Endothelial cell of umbilical vein (primary cell): ENCODE data around the gene CACNG5. TPM values are rescaled to one million over a fixed set of nuclear protein-coding genes. Genes with fewer than 3 reads are reported as not detected.

Experiments
- BruUV-seq: library from RNA; stranded (reverse); fragments of 400-500 nt; replicated peaks from 2 replicates; lab custom pipeline; 2021; lab: Mats Ljungman, UMichigan
- CTCF ChIA-PET: fragments of 300-600, 350-600 bp; sonication (Branson Sonifier 250); formaldehyde crosslinking; loops from one replicate; lab custom pipeline; 2021; ENCODE audit warnings: antibody characterized with exemption, inconsistent platforms; lab: Charles Lee
- POLR2A ChIA-PET: fragments of 300-600, 350-600 bp; sonication (Branson Sonifier 250); formaldehyde crosslinking; loops from one replicate; lab custom pipeline; 2021; ENCODE audit warnings: antibody characterized with exemption, inconsistent platforms; lab: Charles Lee
- DNase-seq: peaks from one replicate; pipeline ENCODE4 v3.0.0-alpha.2; 2011; ENCODE audit warnings: low read depth, low spot score
- FAIRE-seq: peaks from 2 replicates; lab custom pipeline; 2011; peaks lifted over from hg19 to GRCh38; lab: Jason Lieb, UNC
- H2AFZ ChIP-seq: 2 replicates; pipeline ENCODE4 v1.6.0; 2012; ENCODE audit warnings: low read depth, low read length, control low read depth, inconsistent platforms
- H3K27ac ChIP-seq: 2 replicates; pipeline ENCODE4 v1.5.1; 2011; ENCODE audit warnings: low read depth, mild to moderate bottlenecking, control low read depth, low read length, moderate library complexity; ENCODE audit not compliant: insufficient read depth
- H3K27me3 ChIP-seq, 2 experiments: 2 replicates each; pipeline versions ENCODE4 v1.6.0 to v1.6.1; 2011; ENCODE audit warnings: low read length in 2 of 2, mixed read lengths in 1 of 2; ENCODE audit not compliant: control insufficient read depth in 2 of 2, insufficient read depth in 2 of 2
- H3K36me3 ChIP-seq, 2 experiments: 2 replicates in 1 of 2; 3 replicates in 1 of 2; pipeline ENCODE4 v1.5.1; 2011; ENCODE audit warnings: low read length in 2 of 2, mild to moderate bottlenecking in 1 of 2, moderate library complexity in 1 of 2; ENCODE audit not compliant: control insufficient read depth in 2 of 2, insufficient read depth in 2 of 2; ENCODE audit errors: extremely low read depth in 1 of 2
- H3K4me1 ChIP-seq: 3 replicates; pipeline ENCODE4 v1.5.1; 2011; ENCODE audit warnings: mild to moderate bottlenecking, low read length; ENCODE audit not compliant: control insufficient read depth, insufficient read depth; ENCODE audit errors: extremely low read depth
- H3K4me2 ChIP-seq: 2 replicates; pipeline ENCODE4 v1.6.1; 2011; ENCODE audit warnings: low read length, control low read depth, mixed read lengths; ENCODE audit not compliant: insufficient read depth
- H3K4me3 ChIP-seq, 3 experiments: fragments of 200-600 bp in 1 of 3; sonication (generic), shearing (Covaris generic) in 1 of 3; replicated peaks in 1 of 3; 2 replicates each; pipeline ENCODE4 v1.5.1; 2011 to 2016; ENCODE audit warnings: control low read depth in 3 of 3, low read length in 3 of 3, mild to moderate bottlenecking in 2 of 3, inconsistent platforms in 1 of 3, low read depth in 1 of 3, moderate library complexity in 1 of 3; ENCODE audit not compliant: insufficient read depth in 1 of 3
- H3K79me2 ChIP-seq: 2 replicates; pipeline ENCODE4 v1.6.0; 2012; ENCODE audit warnings: low read length, inconsistent platforms; ENCODE audit not compliant: control insufficient read depth, insufficient read depth
- H3K9ac ChIP-seq: replicated peaks from 2 replicates; pipeline ENCODE3; 2011; ENCODE audit warnings: low read length, control low read depth; ENCODE audit not compliant: insufficient read depth; ENCODE audit errors: extremely low read depth
- H3K9me1 ChIP-seq: replicated peaks from 3 replicates; pipeline ENCODE4 v1.6.0; 2011; ENCODE audit warnings: mild to moderate bottlenecking, low read length; ENCODE audit not compliant: control insufficient read depth, insufficient read depth; ENCODE audit errors: extremely low read depth
- H3K9me3 ChIP-seq: replicated peaks from 2 replicates; pipeline ENCODE4 v1.5.1; 2012; ENCODE audit warnings: low read length, inconsistent platforms; ENCODE audit not compliant: control insufficient read depth, insufficient read depth
- H4K20me1 ChIP-seq: replicated peaks from 2 replicates; pipeline ENCODE3; 2011; ENCODE audit warnings: mild to moderate bottlenecking, low read length; ENCODE audit not compliant: control insufficient read depth, insufficient read depth; ENCODE audit errors: extremely low read depth
- EZH2 ChIP-seq: IDR thresholded peaks from 2 replicates; pipeline ENCODE4 v1.6.1; 2012; ENCODE audit warnings: borderline replicate concordance, low read depth, mild to moderate bottlenecking, moderate library complexity, low read length, inconsistent platforms; ENCODE audit not compliant: severe bottlenecking
- FOS ChIP-seq: IDR thresholded peaks from 2 replicates; pipeline ENCODE4 v1.6.1; 2011; ENCODE audit warnings: mild to moderate bottlenecking, low read length, moderate library complexity, borderline replicate concordance; ENCODE audit not compliant: insufficient read depth
- GATA2 ChIP-seq: IDR thresholded peaks from 2 replicates; pipeline ENCODE4 v1.7.0; 2011; ENCODE audit warnings: low read depth, mild to moderate bottlenecking, moderate library complexity, mixed read lengths, low read length; ENCODE audit not compliant: insufficient read length, insufficient read depth
- JUN ChIP-seq: IDR thresholded peaks from 2 replicates; pipeline ENCODE4 v1.6.1; 2011; ENCODE audit warnings: borderline replicate concordance, low read depth; ENCODE audit not compliant: insufficient read length, insufficient read depth
- MYC ChIP-seq: IDR thresholded peaks from one replicate; pipeline ENCODE4 v1.6.1; 2011; ENCODE audit warnings: mild to moderate bottlenecking, low read depth, low read length
- POLR2A ChIP-seq: IDR thresholded peaks from 2 replicates; pipeline ENCODE4 v1.6.1; 2012; ENCODE audit warnings: low read depth, mild to moderate bottlenecking, control low read depth, low read length
- POLR2AphosphoS5 ChIP-seq: IDR thresholded peaks from 2 replicates; pipeline ENCODE4 v1.6.1; 2012; ENCODE audit warnings: low read depth, mild to moderate bottlenecking, control low read depth, low read length, moderate library complexity; ENCODE audit not compliant: insufficient read depth
- dilution Hi-C: fragments of 300-500 bp; cut with MboI; formaldehyde crosslinking; loops from one replicate; pipeline ENCODE4 v1.15.0; 2019; ENCODE audit warnings: low sequenced_read_pairs; ENCODE audit not compliant: extremely low pct_ligation_motif_present
- intact Hi-C: fragments of 100-400 bp; cut with micrococcal nuclease; formaldehyde crosslinking; loops from one replicate; pipeline ENCODE4 v1.10.0; 2022
- polyA plus RNA-seq, 4 experiments: library from polyadenylated mRNA; depleted of rRNA in 3 of 4; stranded (reverse) in 3 of 4; unstranded in 1 of 4; fragments of >200 nt; gene quantifications; 2 replicates each; pipeline versions ENCODE4 v1.2.1 to v1.2.3, GENCODE V29; 2011 to 2012; ENCODE audit warnings: missing spikeins in 1 of 4
- total RNA-seq: library from RNA; stranded (reverse); gene quantifications from 2 replicates; pipeline ENCODE4 v1.2.3, GENCODE V29; 2021
- TF ChIP-seq, protein P1 (sequence below), 2 donors: IDR thresholded peaks; 1 replicate in 1 of 2; 2 replicates in 1 of 2; pipeline ENCODE4 v1.5.1; 2011; ENCODE audit warnings: low read length in 2 of 2, mild to moderate bottlenecking in 2 of 2, moderate library complexity in 2 of 2, control low read depth in 1 of 2, inconsistent platforms in 1 of 2, low read depth in 1 of 2; ENCODE audit not compliant: insufficient read depth in 1 of 2; ENCODE audit errors: extremely low read depth in 1 of 2
- TF ChIP-seq, protein P2 (sequence below): IDR thresholded peaks from 2 replicates; pipeline ENCODE4 v1.6.1; 2011; ENCODE audit not compliant: insufficient read depth, insufficient read length

Gene CACNG5
- total and polyA plus RNA-seq, 2 donors (not counting 3 experiments of a cell fraction or from before 2014, with no cell fraction given) = not detected

DNA sequence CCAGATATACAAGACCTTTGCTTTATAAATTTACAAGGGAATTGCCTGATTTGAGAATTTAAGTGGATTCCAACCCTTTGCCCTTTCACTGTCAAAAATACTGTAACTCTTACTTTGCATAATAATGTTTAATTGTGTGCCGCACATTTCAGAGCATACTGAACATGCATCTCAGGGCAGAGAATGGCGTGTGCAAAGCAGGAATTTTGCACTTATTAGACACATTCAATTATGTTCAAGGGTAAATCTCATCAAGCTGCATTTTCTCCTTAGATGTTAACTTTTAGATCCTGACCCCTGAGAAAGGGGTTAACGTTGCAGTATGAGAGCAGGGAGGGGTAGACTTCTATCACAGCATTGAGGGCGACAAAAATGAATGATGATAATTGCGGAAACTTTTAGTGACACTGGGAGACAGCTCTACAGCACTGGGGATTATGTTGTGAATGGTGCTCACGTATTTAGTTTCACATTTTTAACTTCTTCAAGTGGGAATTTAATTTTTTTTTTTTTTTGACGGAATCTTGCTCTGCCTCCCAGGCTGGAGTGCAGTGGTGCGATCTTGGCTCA, 75.0 kb downstream of the CACNG5 start:
- no peak overlapping the region for H2AFZ ChIP-seq
- H4K20me1 ChIP-seq = no peaks in the 10 kb centered on the region
- H3K4me2 ChIP-seq = no peak overlapping the region
- intact Hi-C loops (loop anchor here (10.0 kb wide), 1 partner anchor 1675 kb away; no protein-coding TSS in a partner anchor), dilution Hi-C loops (no loop called here)
- H3K27ac ChIP-seq = no peak overlapping the region
- no peak overlapping the region for H3K4me3 ChIP-seq
- no peak overlapping the region for H3K9ac ChIP-seq
- no peaks in the 10 kb centered on the region for H3K9me1 ChIP-seq
- FAIRE-seq (no peak), DNase-seq (no peak)
- H3K27me3 ChIP-seq = no peaks in the 10 kb centered on the region
- H3K9me3 ChIP-seq = no peaks in the 10 kb centered on the region
- H3K4me1 ChIP-seq = peaks cover 6% of the 10 kb centered on the region
- CTCF ChIA-PET = interaction anchor here (0.6 to 3.7 kb wide), 7 partner anchors 10 to 289 kb away, joined by 3 to 22 read pairs (median 3); no protein-coding TSS in a partner anchor
- BruUV-seq = no TSS peak
- TF ChIP-seq FOS (no peak), POLR2A (no peak), POLR2AphosphoS5 (no peak), MYC (no peak), GATA2 (no peak), JUN (no peak), EZH2 (no peak)
- TF ChIP-seq, protein P1, sequence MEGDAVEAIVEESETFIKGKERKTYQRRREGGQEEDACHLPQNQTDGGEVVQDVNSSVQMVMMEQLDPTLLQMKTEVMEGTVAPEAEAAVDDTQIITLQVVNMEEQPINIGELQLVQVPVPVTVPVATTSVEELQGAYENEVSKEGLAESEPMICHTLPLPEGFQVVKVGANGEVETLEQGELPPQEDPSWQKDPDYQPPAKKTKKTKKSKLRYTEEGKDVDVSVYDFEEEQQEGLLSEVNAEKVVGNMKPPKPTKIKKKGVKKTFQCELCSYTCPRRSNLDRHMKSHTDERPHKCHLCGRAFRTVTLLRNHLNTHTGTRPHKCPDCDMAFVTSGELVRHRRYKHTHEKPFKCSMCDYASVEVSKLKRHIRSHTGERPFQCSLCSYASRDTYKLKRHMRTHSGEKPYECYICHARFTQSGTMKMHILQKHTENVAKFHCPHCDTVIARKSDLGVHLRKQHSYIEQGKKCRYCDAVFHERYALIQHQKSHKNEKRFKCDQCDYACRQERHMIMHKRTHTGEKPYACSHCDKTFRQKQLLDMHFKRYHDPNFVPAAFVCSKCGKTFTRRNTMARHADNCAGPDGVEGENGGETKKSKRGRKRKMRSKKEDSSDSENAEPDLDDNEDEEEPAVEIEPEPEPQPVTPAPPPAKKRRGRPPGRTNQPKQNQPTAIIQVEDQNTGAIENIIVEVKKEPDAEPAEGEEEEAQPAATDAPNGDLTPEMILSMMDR (IDR thresholded peaks at IDR 0.05; ENCODE audit: extremely low read depth in 1 of 2, insufficient read depth in 1 of 2, low read depth in 1 of 2, low read length in 2 of 2) = no peak
- TF ChIP-seq, protein P2, sequence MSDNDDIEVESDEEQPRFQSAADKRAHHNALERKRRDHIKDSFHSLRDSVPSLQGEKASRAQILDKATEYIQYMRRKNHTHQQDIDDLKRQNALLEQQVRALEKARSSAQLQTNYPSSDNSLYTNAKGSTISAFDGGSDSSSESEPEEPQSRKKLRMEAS = no peak
- no peaks in the 10 kb centered on the region for H3K36me3 ChIP-seq
- H3K79me2 ChIP-seq = no peaks in the 10 kb centered on the region
- POLR2A ChIA-PET = no interaction called here
